GM23338 (cell line): ENCODE measurements around the gene FCHSD1.

ENCODE experiments used
- CREB1 ChIP-seq: fragments of 250-450 bp; sonication (Bioruptor Pico); IDR thresholded peaks from 2 replicates; pipeline ENCODE4 v1.5.0; 2020; ENCODE audit warnings: low read depth, mild to moderate bottlenecking, moderate library complexity
- EZH2 ChIP-seq: fragments of 200-600 bp; sonication (generic); IDR thresholded peaks from one replicate; pipeline ENCODE4 v1.8.0; 2017; ENCODE audit warnings: antibody characterized with exemption, mild to moderate bottlenecking, low read depth; ENCODE audit not compliant: unreplicated experiment
- EZH2phosphoT487 ChIP-seq: fragments of 200-600 bp; sonication (generic); IDR thresholded peaks from one replicate; pipeline ENCODE4 v1.8.1; 2018; ENCODE audit warnings: antibody characterized with exemption; ENCODE audit not compliant: unreplicated experiment
- TF ChIP-seq, protein P1 (sequence below), 2 experiments: fragments of 200-600 bp in 1 of 2; sonication (generic) in 1 of 2; conservative IDR thresholded peaks; 2 replicates each; pipeline versions ENCODE4 v1.5.1 to v1.6.1; 2016 to 2017; ENCODE audit warnings: antibody characterized with exemption in 2 of 2, low read depth in 2 of 2, mild to moderate bottlenecking in 2 of 2, moderate library complexity in 1 of 2
- TF ChIP-seq, protein P2 (sequence below): IDR thresholded peaks from one replicate; pipeline ENCODE4 v1.6.1; 2018; ENCODE audit warnings: antibody characterized with exemption; ENCODE audit not compliant: unreplicated experiment

DNA sequence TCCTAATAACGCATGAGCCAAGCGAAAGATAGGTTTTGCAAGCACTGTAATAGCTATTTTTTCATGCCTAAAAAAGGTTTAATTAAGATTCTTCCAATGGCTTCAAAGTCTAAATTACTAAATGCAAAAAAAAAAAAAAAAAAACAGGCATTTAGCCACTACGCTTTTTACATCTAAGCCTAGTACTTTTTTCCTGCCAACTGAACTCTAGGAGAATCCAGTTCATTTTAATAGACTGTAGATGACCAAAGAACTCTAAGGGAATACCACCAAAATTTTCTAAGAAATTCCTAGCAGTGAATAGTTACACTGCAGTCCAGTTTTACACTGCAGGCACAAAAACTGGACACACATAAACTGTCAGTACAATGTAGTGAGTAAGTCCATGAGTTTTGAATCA lies 42.2 kb downstream of the FCHSD1 start:
- TF ChIP-seq, protein P1, sequence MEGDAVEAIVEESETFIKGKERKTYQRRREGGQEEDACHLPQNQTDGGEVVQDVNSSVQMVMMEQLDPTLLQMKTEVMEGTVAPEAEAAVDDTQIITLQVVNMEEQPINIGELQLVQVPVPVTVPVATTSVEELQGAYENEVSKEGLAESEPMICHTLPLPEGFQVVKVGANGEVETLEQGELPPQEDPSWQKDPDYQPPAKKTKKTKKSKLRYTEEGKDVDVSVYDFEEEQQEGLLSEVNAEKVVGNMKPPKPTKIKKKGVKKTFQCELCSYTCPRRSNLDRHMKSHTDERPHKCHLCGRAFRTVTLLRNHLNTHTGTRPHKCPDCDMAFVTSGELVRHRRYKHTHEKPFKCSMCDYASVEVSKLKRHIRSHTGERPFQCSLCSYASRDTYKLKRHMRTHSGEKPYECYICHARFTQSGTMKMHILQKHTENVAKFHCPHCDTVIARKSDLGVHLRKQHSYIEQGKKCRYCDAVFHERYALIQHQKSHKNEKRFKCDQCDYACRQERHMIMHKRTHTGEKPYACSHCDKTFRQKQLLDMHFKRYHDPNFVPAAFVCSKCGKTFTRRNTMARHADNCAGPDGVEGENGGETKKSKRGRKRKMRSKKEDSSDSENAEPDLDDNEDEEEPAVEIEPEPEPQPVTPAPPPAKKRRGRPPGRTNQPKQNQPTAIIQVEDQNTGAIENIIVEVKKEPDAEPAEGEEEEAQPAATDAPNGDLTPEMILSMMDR (conservative IDR thresholded peaks at IDR 0.05; ENCODE audit: low read depth in 2 of 2): no peak
- TF ChIP-seq EZH2phosphoT487: no peak
- no peak for TF ChIP-seq EZH2
- TF ChIP-seq, protein P2, sequence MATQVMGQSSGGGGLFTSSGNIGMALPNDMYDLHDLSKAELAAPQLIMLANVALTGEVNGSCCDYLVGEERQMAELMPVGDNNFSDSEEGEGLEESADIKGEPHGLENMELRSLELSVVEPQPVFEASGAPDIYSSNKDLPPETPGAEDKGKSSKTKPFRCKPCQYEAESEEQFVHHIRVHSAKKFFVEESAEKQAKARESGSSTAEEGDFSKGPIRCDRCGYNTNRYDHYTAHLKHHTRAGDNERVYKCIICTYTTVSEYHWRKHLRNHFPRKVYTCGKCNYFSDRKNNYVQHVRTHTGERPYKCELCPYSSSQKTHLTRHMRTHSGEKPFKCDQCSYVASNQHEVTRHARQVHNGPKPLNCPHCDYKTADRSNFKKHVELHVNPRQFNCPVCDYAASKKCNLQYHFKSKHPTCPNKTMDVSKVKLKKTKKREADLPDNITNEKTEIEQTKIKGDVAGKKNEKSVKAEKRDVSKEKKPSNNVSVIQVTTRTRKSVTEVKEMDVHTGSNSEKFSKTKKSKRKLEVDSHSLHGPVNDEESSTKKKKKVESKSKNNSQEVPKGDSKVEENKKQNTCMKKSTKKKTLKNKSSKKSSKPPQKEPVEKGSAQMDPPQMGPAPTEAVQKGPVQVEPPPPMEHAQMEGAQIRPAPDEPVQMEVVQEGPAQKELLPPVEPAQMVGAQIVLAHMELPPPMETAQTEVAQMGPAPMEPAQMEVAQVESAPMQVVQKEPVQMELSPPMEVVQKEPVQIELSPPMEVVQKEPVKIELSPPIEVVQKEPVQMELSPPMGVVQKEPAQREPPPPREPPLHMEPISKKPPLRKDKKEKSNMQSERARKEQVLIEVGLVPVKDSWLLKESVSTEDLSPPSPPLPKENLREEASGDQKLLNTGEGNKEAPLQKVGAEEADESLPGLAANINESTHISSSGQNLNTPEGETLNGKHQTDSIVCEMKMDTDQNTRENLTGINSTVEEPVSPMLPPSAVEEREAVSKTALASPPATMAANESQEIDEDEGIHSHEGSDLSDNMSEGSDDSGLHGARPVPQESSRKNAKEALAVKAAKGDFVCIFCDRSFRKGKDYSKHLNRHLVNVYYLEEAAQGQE: no peak
- TF ChIP-seq CREB1 (CRISPR knock-in tag): no peak
